ENCODE data around the gene TXNDC16. TPM values are rescaled to one million over a fixed set of nuclear protein-coding genes. Genes with fewer than 3 reads are reported as not detected.

The TXNDC16 gene
- total RNA-seq, 3 donors from 2014 or later = 8.6 to 10.3 (median 9.7) TPM

DNA sequence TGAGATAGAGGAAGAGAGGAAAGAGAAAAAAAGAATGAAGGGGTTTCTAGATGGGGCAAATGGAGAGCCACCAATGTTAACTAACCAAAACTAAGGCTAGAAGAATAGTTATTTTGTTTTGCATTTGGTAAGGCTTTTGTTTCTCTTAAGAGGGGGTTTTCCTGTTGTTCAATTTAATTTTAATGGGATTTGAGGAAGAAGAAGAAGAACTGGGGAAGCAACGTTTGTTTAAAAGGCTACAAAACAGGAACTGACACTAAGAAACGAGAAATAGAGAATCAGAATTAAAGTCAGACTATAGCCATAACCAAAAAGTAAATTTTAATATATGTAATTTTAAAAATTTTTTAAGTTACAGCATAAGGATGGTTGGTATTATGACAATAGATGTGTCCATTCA, 13.7 kb downstream of the TXNDC16 start:
- DNase-seq (no peak), ATAC-seq (no peak)
- intact Hi-C loops (cut with DNase I, micrococcal nuclease) = no loop called here
- H3K4me1 ChIP-seq (ENCODE audit: low read depth) = no peaks in the 10 kb centered on the region
- no peak overlapping the region for H3K4me3 ChIP-seq
- no peaks in the 10 kb centered on the region for H3K9me3 ChIP-seq
- TF ChIP-seq CTCF (IDR thresholded peaks at IDR 0.05) = no peak
- no peaks in the 10 kb centered on the region for H3K36me3 ChIP-seq (ENCODE audit: low read depth)

DNA sequence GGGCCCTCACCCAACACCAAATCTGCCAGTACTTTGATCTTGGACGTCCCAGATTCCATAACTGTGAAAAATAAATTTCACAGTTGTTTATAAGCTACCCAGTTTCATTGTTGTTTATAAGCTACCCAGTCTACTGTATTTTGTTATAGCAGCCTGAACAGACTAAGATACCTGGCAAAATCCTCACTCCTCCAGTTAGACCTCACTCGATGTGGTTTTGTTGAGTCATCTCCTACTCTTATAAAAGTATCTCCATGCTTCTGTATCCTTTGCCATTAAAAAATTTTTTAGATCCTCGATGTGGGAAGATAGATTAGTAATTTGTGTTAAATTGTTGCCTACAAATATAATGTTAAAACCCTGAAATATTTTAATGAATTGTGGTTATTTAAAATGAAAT, 16.0 kb downstream of the TXNDC16 start:
- H3K36me3 ChIP-seq (ENCODE audit: low read depth) = no peaks in the 10 kb centered on the region
- intact Hi-C loops (cut with DNase I, micrococcal nuclease) = no loop called here
- no peak for ATAC-seq
- no peaks in the 10 kb centered on the region for H3K4me1 ChIP-seq (ENCODE audit: low read depth)
- H3K9me3 ChIP-seq = no peaks in the 10 kb centered on the region
- no peak for DNase-seq
- TF ChIP-seq CTCF (IDR thresholded peaks at IDR 0.05) = no peak
- no peak overlapping the region for H3K4me3 ChIP-seq

- Histone ChIP-seq H3K36me3 (ENCODE audit: low read depth) (no peaks in the 10 kb centered on the region), H3K9me3 (no peaks in the 10 kb centered on the region), H3K4me1 (ENCODE audit: low read depth) (no peaks in the 10 kb centered on the region), H3K4me3 (no peak overlapping the region)
- no peak for ATAC-seq
- no peak for TF ChIP-seq CTCF (IDR thresholded peaks at IDR 0.05)
- no peak for DNase-seq
- intact Hi-C loops (cut with DNase I, micrococcal nuclease) = no loop called here
Measured at GRCh38 chr14:52531481-52531880, 20.8 kb downstream of the TXNDC16 start.

- no peak for DNase-seq
- TF ChIP-seq CTCF (IDR thresholded peaks at IDR 0.05) = no peak
- intact Hi-C loops (cut with DNase I, micrococcal nuclease) = no loop called here
- H3K4me3 ChIP-seq = no peak overlapping the region
- H3K4me1 ChIP-seq (ENCODE audit: low read depth) = peaks cover 2% of the 10 kb centered on the region
- no peaks in the 10 kb centered on the region for H3K36me3 ChIP-seq (ENCODE audit: low read depth)
- no peaks in the 10 kb centered on the region for H3K9me3 ChIP-seq
- no peak for ATAC-seq
Measured at GRCh38 chr14:52527052-52527451, 25.3 kb downstream of the TXNDC16 start.

DNA sequence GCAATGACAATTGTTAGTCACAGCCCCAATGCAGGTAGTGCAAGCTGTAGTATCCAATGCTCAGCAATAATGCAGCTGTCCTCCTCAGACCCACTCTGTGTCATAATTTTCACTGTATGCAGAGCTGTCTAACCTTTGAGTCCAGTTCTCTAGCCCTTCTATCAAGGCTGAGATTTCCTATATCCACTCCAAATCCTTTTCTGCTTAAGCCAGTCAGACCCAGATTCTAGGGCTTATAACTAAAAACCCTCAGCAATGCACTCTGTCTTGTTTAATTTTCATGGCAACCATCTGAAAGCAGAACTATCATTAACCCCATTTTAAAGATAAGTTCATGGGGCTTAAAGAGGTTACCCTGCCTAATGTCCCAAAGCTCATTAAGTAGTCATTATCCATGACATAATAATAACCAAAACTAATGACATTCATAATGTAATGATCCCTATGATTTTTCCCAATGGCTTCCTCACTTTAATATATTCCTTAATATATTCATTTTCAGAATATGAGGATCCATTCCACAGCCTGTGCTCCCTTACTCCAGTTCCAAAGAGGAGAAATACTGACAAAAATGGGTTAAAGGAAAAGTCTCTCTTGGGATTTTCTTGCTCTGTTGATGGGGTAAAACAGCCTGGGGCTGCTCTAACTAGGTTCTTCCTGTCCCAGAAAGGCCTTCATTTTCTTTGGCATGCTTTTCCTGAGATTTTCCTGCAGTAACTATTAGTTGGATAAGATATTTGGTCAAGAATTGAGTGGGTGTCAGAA, 29.5 kb downstream of the TXNDC16 start:
- ATAC-seq = peak; percentile 39

More for the DNA sequence above, 29.5 kb downstream of the TXNDC16 start:
- DNase-seq = no peak
- no peak for TF ChIP-seq CTCF (IDR thresholded peaks at IDR 0.05)
- Histone ChIP-seq H3K4me1 (ENCODE audit: low read depth) (peaks cover 2% of the 10 kb centered on the region), H3K36me3 (ENCODE audit: low read depth) (no peaks in the 10 kb centered on the region), H3K9me3 (no peaks in the 10 kb centered on the region), H3K4me3 (no peak overlapping the region)
- intact Hi-C loops (cut with DNase I, micrococcal nuclease) = no loop called here
